H1 (cell line): Measurements from ENCODE around the gene TTC34. TPM values are rescaled to one million over a fixed set of nuclear protein-coding genes. Genes with fewer than 3 reads are reported as not detected.

Experiments used
- SAP30 ChIP-seq: fragments of 300-600 bp; sonication (generic); IDR thresholded peaks from 2 replicates; pipeline ENCODE4 v1.7.1; 2012; ENCODE audit warnings: low read length, moderate library complexity, mild to moderate bottlenecking, inconsistent platforms; ENCODE audit not compliant: insufficient read depth, insufficient replicate concordance
- polyA plus RNA-seq, 7 experiments: library from polyadenylated mRNA; depleted of rRNA in 3 of 7; stranded (reverse) in 5 of 7; unstranded in 2 of 7; fragments of >200 nt in 5 of 7; fragments of 200-250 nt in 2 of 7; gene quantifications; 1 replicate in 5 of 7; 2 replicates in 1 of 7; 4 replicates in 1 of 7; pipeline versions ENCODE4 v1.2.1 to v1.2.3, GENCODE V29; 2011 to 2013; ENCODE audit warnings: missing spikeins in 2 of 7, mixed read lengths in 2 of 7
- total RNA-seq: library from RNA; stranded (reverse); fragmentation: NEBNext Ultra II Directional; extraction: Animal tissue kit (Norgen Biotek cat#: 25700); gene quantifications from 2 replicates; pipeline ENCODE4 v1.2.1, GENCODE V29; 2021

TTC34 gene
- total and polyA plus RNA-seq, 2 of the 8 experiments (the other 6 are each of a cell fraction or from before 2014, with no cell fraction given) = 0.23 to 0.50 TPM

GRCh38 chr1:2639607-2640521 lies 161.6 kb downstream of the TTC34 start (continued):
- no peak for TF ChIP-seq SAP30
